HG03045 (cell line): ENCODE data around the gene RABEP1.
A peak's percentile ranks its signal among the peaks of the same experiment; 100 is the strongest.

ENCODE experiments used
- ATAC-seq: cut with Tn5 transposase; IDR thresholded peaks from one replicate; pipeline ENCODE4 v1.9.1; 2021; ENCODE audit warnings: mild to moderate bottlenecking, moderate library complexity; ENCODE audit not compliant: unreplicated experiment

RABEP1 gene

GRCh38 chr17:5361426-5361825, 79.3 kb downstream of the RABEP1 start:
- ATAC-seq: no peak

- no peak for ATAC-seq
Measured at GRCh38 chr17:5362162-5362811, 80.2 kb downstream of the RABEP1 start.

GRCh38 chr17:5364156-5364555, 82.1 kb downstream of the RABEP1 start:
- no peak for ATAC-seq

GRCh38 chr17:5364696-5365095, 82.6 kb downstream of the RABEP1 start:
- ATAC-seq: no peak

- no peak for ATAC-seq
Measured at GRCh38 chr17:5365831-5366230, 83.7 kb downstream of the RABEP1 start.

GRCh38 chr17:5370411-5370810, 88.3 kb downstream of the RABEP1 start:
- no peak for ATAC-seq

DNA sequence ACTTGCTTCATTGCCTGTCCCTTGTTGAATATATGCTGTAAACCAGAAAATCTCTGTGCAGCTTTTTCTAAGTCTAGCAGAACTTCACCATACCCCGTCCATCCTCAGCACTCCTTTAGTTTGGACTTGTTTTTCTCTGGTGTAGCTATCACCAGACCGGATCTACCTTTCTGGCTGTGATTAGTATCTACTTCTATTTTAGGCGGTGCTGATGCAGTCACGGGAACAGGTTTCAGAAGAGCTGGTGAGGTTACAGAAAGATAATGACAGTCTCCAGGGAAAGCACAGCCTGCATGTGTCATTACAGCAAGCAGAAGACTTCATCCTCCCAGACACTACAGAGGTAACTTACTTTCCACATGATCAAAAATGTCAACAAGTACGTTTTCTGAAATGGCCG, 91.0 kb downstream of the RABEP1 start:
- ATAC-seq: no peak

DNA sequence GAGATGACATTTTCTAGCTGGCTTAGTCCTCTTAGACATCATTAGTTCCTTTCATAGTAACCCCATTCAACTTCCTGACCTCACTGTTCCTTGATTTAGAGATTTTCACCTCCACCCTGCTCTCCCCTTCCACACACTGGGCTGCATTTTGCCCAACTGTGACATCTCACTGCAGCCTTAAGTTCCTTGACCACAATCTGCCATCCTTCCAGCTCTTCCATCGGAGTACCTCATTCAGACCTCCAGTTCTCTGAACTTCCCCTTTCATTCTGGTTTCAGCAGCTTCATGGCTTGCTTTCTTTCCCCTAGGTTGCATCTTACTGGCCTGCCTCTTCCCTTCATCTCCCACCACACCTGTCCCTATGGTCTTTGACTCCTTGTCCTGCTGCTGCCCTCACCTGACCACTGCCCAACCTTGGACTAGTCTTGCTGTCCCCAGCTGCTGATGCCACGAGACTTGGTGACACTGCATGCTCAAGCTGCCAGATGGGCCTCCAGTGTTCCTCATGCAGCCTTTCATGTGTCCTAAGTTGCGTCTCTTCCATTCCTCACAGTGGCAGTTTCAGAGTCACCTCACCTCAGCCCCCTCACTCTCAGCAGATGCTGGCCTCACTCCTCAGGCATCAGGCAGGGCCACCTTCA, 96.6 kb downstream of the RABEP1 start:
- ATAC-seq: no peak

DNA sequence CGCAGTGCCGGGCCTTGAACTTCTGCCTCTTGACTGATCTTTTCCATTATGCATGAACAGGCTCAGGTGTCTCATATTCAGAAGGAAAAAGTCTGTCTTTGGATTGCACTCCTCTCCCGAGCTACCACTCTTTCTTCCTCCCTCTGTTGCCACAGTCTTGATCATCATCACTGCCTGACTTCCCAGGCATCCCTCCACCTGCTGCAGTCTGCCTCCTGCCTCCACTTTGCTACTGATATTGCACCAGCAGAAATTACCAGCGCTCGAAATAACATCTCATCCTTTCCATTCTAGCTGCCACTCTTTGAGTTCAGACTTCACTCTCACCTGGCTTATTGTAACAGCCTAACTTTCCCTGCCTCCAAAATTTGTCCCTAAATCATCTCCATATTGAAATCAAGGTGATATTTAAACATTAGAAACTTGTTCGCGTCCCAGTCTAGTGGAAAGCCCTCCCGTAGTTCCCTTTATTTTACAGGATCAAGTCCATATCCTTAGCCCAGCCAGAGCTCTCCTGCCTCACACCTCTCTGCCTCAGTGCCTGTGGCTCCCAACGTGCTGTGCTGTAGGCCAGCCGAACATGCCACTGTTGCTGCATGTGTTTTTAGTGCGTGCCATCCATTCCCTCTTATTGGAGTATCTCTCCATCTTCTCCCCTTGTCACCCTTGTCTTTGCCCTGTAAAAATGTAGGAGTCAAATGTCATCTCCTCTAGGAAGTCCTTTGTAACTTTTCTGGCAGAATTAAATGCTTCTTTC, 97.4 kb downstream of the RABEP1 start:
- no peak for ATAC-seq

- ATAC-seq: no peak
Measured at GRCh38 chr17:5380491-5381135, 98.5 kb downstream of the RABEP1 start.

GRCh38 chr17:5381542-5381941, 99.5 kb downstream of the RABEP1 start:
- no peak for ATAC-seq

- no peak for ATAC-seq
Measured at GRCh38 chr17:5391678-5392077, 109.6 kb downstream of the RABEP1 start.

DNA sequence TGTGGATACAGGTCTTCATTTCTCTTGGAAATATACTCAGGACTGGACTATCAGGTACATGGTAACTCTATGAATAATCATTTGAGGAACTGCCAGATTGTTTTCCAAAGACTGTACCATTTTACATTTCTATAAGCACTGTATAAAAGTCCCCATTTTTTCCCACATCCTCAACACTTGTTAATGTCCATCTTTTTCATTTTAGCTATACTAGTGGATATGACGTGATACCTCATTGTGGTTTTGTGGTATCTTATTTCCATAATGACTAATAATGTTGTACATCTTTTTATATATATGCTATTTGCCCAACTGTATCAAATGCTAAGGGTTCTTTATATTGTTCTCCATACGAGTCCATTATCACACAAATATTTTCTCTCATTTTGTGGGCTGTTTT, 114.5 kb downstream of the RABEP1 start:
- ATAC-seq: no peak

GRCh38 chr17:5399767-5400166, 117.7 kb downstream of the RABEP1 start:
- ATAC-seq: no peak

DNA sequence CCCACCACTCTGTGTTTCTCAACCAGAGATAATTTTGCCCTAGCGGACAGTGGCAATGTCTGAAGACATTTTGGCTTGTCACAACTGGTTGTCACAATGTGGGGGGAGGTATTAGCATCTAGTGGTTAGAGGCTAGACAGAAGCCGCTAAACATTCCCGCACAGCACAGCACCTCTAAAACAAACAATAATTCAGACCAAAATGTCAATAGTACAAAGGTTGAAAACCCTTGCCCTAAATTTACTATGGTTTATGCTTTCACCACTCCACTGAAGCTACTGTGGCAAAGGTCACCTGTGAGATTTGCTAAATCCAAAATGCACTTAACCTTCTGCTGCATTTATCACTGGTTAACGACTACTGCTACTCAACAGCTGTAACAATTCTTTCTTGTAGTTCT, 123.3 kb downstream of the RABEP1 start:
- no peak for ATAC-seq

DNA sequence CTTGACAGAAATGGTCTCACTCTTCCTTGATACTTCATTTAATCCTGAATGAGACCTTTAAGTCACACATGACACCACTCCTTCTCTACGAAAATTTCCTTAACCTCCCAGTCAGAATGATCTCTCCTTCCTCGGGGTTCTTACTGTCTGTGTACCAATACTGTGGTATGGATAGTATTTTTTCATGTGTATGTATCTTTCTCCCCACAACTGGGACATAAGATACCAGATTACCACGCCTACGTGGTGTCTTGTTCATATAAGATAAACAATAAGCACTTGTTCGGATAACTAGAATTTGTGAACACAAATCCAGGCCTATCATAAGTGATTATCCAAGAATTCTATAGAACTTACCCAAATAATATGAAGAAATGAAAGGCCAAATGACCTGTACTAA, 126.1 kb downstream of the RABEP1 start:
- no peak for ATAC-seq

DNA sequence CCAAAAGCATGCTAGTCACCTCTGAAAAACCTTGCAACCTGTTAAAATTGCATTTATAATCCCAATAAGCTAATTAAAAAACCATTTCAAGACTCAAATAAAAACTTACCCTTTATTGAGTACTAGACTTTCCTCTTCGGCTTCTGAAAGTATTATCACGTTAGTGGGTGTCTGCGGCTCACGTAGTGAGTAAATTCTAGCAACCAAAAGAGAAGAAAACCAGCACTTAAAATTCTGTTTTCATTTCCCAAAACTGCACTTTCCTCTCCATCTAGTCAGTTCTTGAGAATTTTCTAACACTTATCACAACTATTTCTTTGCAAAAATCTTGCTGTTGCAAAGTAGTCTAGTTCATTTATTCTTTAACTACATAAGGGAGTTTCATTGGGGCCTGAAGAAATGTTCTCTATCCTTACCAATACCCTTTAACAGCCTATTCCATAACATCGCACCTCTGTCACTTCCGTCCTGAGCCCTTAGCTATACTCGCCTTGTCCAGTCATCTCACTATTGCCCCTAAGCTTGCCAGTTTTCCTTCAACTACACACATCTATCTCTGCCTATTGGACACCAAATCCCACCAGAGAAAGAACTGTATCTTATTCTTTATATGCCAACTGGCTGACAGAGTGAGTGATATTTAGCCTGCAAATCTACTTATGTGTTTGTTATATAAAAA, 128.6 kb downstream of the RABEP1 start:
- no peak for ATAC-seq

- ATAC-seq: no peak
Measured at GRCh38 chr17:5413682-5414081, 131.6 kb downstream of the RABEP1 start.

- ATAC-seq: no peak
Measured at GRCh38 chr17:5416901-5417300, 134.8 kb downstream of the RABEP1 start.

- peak; percentile 33 for ATAC-seq
Measured at GRCh38 chr17:5418858-5419355, 136.8 kb downstream of the RABEP1 start.
